Measurements from ENCODE around the gene NR6A1. TPM values are rescaled to one million over a fixed set of nuclear protein-coding genes. Genes with fewer than 3 reads are reported as not detected.

NR6A1 gene
- total RNA-seq, 2 experiments from 2014 or later, result 0.74 to 1.1 TPM

- Mint-ChIP-seq H3K4me1 (ENCODE audit: low read depth) (no peaks in the 10 kb centered on the region), H3K27ac (no peak overlapping the region), H3K4me3 (no peak overlapping the region), H3K27me3 (no peaks in the 10 kb centered on the region), H3K9me3 (no peaks in the 10 kb centered on the region), H3K36me3 (ENCODE audit: low read depth) (no peaks in the 10 kb centered on the region)
- ATAC-seq (no peak), DNase-seq (no peak)
- TF ChIP-seq CTCF (IDR thresholded peaks at IDR 0.05), result no peak
- intact Hi-C loops (cut with micrococcal nuclease), result no loop called here
- ChIA-PET CTCF (interaction anchor here (0.7 to 1.4 kb wide), 6 partner anchors 14 to 179 kb away, joined by 3 to 4 read pairs (median 3); no protein-coding TSS in a partner anchor), POLR2A (no interaction called here)
These were observed 238.2 kb downstream of the NR6A1 start for GRCh38 chr9:124532897-124533296.

- no peak for TF ChIP-seq CTCF (IDR thresholded peaks at IDR 0.05)
- ATAC-seq (no peak), DNase-seq (no peak)
- intact Hi-C loops (cut with micrococcal nuclease), result no loop called here
- POLR2A ChIA-PET, result no interaction called here
- Mint-ChIP-seq H3K4me3 (no peak overlapping the region), H3K9me3 (no peaks in the 10 kb centered on the region), H3K27ac (no peak overlapping the region), H3K4me1 (ENCODE audit: low read depth) (no peaks in the 10 kb centered on the region), H3K36me3 (ENCODE audit: low read depth) (no peaks in the 10 kb centered on the region), H3K27me3 (no peaks in the 10 kb centered on the region)
- CTCF ChIA-PET, result interaction anchor here (1.2 kb wide), 1 partner anchor 111 kb away, joined by 4 read pairs; no protein-coding TSS in a partner anchor
These were observed 240.0 kb downstream of the NR6A1 start for GRCh38 chr9:124531115-124531514.

GRCh38 chr9:124530246-124530645, 240.9 kb downstream of the NR6A1 start:
- Mint-ChIP-seq H3K4me3 (no peak overlapping the region), H3K4me1 (ENCODE audit: low read depth) (no peaks in the 10 kb centered on the region), H3K9me3 (no peaks in the 10 kb centered on the region), H3K36me3 (ENCODE audit: low read depth) (no peaks in the 10 kb centered on the region), H3K27me3 (no peaks in the 10 kb centered on the region), H3K27ac (no peak overlapping the region)
- ATAC-seq (no peak), DNase-seq (no peak)
- ChIA-PET POLR2A (no interaction called here), CTCF (interaction anchor here (1.2 kb wide), 1 partner anchor 110 kb away, joined by 4 read pairs; no protein-coding TSS in a partner anchor)
- intact Hi-C loops (cut with micrococcal nuclease), result no loop called here
- no peak for TF ChIP-seq CTCF (IDR thresholded peaks at IDR 0.05)

GRCh38 chr9:124527781-124528180, 243.3 kb downstream of the NR6A1 start:
- ATAC-seq, result no peak
- no peak for TF ChIP-seq CTCF (IDR thresholded peaks at IDR 0.05)
- Mint-ChIP-seq H3K27ac (no peak overlapping the region), H3K36me3 (ENCODE audit: low read depth) (no peaks in the 10 kb centered on the region), H3K4me3 (no peak overlapping the region), H3K27me3 (no peaks in the 10 kb centered on the region), H3K9me3 (no peaks in the 10 kb centered on the region), H3K4me1 (ENCODE audit: low read depth) (no peaks in the 10 kb centered on the region)
- intact Hi-C loops (cut with micrococcal nuclease), result no loop called here
- ChIA-PET POLR2A (no interaction called here), CTCF (interaction anchor here (1.5 to 1.7 kb wide), 2 partner anchors 8 to 9 kb away, joined by 4 to 7 read pairs; no protein-coding TSS in a partner anchor)
- no peak for DNase-seq

GRCh38 chr9:124526174-124526573, 244.9 kb downstream of the NR6A1 start:
- no peak overlapping the region for H3K4me3 Mint-ChIP-seq
- no peaks in the 10 kb centered on the region for H3K36me3 Mint-ChIP-seq (ENCODE audit: low read depth)
- intact Hi-C loops (cut with micrococcal nuclease), result no loop called here
- CTCF ChIA-PET, result interaction anchor here (1.7 kb wide), 1 partner anchor 11 kb away, joined by 7 read pairs; no protein-coding TSS in a partner anchor
- no peak overlapping the region for H3K27ac Mint-ChIP-seq
- no peak for TF ChIP-seq CTCF (IDR thresholded peaks at IDR 0.05)
- DNase-seq (no peak), ATAC-seq (no peak)
- peaks cover 3% of the 10 kb centered on the region for H3K27me3 Mint-ChIP-seq
- H3K9me3 Mint-ChIP-seq, result no peaks in the 10 kb centered on the region
- no peaks in the 10 kb centered on the region for H3K4me1 Mint-ChIP-seq (ENCODE audit: low read depth)
- POLR2A ChIA-PET, result no interaction called here
